Dermis microvascular lymphatic vessel endothelial cell (primary cell): ENCODE measurements around the gene LBH. TPM values are rescaled to one million over a fixed set of nuclear protein-coding genes. Genes with fewer than 3 reads are reported as not detected.
A peak's percentile ranks its signal among the peaks of the same experiment; 100 is the strongest.

Source experiments
- DNase-seq, 2 donors: peaks; one replicate each; pipeline versions ENCODE4 v3.0.0 to v3.0.0-alpha.2; 2010; ENCODE audit warnings: low read depth in 2 of 2
- total RNA-seq: library from RNA; depleted of rRNA; stranded (reverse); fragments of >200 nt; gene quantifications from 2 replicates; pipeline ENCODE4 v1.2.1, GENCODE V29; 2014

Gene LBH
- total RNA-seq, 1 donor from 2014 or later, result 52.0 TPM

DNA sequence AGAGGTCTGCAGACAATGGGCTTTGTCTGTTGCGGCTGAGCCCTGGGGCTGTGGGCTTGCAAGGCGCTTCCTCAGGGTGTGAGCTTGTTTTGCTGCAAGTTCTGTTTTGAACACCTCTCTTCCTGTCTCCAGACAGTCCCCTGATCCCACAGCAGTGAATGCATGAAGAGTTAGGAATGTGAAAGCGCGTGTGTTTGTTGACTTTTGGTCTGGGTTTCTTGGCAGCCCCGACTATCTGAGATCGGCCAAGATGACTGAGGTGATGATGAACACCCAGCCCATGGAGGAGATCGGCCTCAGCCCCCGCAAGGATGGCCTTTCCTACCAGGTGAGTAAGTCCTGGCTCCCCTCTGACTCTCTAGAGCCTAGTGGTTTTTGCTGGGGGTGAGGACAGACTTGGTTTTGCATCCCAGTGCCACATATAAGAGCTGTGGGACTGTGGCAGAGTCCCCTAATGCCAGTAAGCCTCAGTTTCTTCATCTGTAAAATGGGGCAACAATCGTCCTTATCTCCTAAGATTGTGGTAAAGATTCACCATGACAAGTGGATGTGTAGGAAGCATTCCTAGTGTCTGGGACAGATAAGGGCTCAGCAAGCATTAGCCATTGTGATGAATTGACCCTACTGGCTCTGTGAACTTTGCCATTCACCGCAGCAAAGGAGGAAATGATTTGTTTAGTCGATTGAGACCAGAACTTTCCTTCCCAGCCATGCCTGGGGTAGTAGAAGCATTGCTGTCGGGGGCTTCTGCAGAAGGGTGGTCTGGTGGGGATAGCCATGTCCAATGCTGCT lies 3.0 kb downstream of the LBH start:
- DNase-seq, result peak in 1 of 2 donors; percentile 85

- peak in 1 of 2 donors; percentile 45 for DNase-seq
These were observed 3.8 kb downstream of the LBH start for GRCh38 chr2:30235008-30235655.

DNA sequence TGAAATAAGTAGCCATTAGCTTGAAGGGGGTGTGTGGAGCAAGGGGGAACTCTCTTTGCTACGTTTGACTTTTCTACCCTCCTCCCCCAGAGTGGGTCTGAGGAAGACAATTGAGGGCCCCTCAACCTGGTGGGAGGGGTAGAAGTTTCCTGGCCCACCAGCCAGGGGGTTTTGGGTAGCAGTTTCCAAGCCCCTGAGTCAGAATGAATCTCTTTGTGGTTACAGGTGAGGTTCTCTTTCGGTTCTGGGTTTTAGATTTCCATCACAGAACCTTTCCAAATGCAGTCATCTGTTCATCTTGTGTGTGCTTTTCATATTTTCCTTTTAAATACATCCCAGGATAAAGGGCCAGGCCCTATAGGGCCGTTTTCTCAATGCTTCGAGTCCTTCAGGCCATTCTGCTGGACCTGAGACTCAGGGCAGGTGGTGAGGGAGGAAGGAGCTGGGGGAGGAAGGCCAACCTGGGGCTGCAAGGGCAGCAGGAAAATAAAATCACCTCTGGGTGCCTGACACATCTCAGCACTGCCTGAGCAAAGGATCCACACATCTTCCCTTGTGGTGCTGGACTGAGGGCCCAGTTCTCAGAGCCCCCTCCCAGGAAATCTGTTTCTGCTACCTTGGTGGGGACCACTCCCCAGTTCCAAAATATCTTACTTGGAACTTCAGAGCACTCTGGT lies 4.7 kb downstream of the LBH start:
- no peak for DNase-seq

DNA sequence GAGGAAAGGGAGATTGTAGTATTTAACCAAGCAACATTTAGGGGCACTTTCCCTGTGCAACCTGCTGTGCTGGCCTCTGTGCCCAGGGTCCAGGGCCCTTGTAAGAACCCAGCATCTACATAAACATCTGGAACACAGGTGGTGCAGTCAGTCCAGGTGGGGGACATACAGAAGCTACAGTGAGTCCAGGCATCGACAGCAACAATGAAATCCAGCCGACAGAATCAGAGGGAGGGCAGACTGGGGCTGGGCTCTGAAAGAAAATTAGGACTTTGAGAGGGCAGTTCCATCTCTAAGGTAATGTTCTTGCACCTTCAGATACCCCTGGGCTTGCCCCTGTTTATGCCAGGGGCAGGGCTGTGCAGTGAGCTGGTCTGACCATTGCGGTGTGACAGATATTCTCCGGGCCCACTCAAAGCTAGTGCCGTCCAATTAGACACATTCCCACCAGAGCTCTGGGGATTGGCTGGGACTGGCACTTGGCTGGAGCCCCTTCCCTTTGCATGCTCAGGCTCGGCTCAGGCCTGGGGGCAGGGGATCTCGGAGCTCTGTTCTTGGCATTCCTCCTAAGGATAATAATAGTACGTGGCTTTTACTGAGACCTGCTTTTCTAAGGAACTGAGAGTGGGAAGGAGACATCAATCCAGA lies 5.4 kb downstream of the LBH start:
- DNase-seq, result no peak

DNA sequence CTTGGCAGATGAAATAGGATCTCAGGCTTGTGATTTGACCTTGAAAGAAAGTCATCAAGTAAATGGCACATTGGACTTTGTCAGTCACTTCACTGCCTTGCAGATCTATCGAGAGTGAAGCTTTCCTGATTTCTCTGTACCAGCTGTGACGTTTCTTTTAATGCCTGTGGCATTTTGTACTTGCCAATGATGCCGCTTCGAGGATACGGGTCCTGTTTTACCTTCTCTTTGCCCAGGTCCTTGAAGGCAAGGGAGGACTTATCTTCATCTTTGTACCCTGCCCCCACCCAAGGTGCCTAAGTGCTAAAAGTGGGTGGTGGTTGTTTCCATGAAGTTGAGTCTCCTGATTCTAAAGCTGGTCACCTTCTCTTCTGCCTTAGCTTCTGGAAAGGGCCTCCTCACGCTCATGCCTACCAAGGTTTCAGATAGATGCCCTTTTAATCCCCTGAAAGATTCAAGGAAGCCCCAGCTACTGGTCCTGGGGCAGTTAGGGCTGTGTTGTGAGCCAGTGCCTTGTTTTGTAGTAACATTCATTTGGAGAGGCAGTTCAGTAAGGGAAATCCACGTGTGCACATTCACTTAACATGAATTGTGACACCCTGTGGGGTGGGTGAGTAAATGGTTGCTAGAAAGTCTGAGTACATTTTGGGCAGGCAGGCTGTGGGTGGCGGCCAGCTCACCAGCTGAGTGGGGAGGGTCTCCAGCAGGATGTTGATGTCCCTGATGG lies 6.1 kb downstream of the LBH start:
- no peak for DNase-seq

GRCh38 chr2:30237966-30238800 lies 6.8 kb downstream of the LBH start:
- no peak for DNase-seq

DNA sequence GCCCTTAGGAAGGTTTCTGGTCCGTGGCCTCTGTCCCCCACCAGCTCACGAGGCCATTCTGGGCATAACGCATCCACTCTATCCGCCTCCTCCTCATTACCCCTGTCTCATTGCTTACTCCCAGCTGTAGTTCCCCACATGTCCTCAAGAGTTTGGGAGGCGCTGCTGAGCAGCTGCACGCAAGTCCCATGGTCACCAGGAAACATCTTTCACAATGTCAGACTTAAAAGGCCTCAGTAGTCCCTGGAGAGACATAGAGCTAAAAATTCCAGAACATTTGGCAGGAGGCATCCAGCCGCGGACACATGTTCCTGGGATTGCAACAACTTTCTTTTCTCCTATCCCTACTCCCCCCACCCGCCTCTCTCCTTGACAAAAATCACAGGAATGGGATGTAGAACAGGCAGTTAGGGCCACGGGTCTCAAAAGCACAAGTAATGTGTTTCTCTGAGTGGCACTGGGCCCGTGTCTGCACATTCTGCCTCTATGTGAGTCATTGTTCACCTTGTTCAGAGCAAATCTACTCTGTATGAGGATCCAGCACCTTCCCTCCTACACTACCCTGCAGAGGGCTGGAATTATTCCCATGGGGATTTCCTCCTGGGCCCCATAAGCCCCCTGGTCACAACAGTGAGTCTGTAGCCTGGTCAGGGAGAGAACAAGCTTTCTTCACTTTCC lies 8.1 kb downstream of the LBH start:
- DNase-seq, result peak; percentile 50 to 56

DNA sequence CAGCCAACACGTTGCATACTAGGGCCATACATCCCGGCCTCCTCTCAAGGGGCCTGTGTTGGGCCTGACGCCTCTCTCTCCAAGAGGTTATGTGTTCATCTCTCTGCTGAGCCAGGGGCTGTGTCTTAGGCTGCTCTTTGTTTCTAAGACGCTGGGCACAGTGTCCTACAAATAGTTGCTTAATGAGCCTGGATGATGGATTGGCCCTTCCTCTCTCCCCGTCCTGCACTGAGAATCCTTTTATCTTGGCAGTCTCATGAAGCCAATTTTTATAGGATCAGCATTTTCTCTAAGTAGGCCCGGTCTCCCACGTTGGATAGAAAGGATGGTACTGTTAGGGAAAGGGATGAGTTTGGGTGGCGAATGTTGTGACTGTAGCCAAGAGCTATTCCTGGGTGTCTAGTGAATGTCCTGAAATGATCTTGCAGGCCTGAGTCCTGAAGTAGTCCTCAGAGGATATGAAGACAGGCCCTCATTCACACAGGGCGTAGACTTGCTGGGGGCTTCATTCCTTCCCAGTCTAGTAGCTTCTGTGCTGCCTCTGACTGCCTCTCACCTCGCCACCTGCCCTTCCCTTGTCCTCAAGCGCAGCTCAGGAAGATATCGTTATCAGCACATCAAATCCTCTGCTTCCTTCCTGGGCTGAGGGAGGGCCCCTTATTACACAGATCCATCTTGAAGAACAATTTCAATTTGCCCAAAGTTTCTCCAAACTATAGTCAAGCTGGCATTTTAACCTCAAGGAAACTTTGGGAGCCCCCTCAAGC lies 8.8 kb downstream of the LBH start:
- no peak for DNase-seq

GRCh38 chr2:30243231-30243630 lies 11.9 kb downstream of the LBH start:
- no peak for DNase-seq

DNA sequence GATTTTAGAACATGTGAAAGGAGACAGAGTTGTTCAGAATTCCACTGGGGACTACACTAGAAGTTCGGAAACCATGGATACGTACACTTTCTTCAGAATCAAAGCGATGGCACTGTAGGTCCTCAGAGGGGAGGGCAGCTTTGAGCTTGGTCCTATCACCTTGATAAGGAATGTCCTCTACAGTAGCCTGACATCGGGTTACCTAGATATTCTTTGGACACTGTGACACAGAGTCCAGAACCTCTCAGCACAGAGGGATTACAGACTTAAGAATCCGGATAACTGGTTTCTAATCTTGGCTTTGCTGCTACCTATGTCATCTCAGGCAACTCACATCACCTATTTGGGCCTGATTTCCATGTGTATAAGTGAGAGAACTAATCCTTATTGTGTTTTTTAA lies 14.0 kb downstream of the LBH start:
- DNase-seq, result no peak

- no peak for DNase-seq
These were observed 17.5 kb downstream of the LBH start for GRCh38 chr2:30248791-30249190.

GRCh38 chr2:30249354-30249753 lies 18.0 kb downstream of the LBH start:
- DNase-seq, result peak in 1 of 2 donors; percentile 23

DNA sequence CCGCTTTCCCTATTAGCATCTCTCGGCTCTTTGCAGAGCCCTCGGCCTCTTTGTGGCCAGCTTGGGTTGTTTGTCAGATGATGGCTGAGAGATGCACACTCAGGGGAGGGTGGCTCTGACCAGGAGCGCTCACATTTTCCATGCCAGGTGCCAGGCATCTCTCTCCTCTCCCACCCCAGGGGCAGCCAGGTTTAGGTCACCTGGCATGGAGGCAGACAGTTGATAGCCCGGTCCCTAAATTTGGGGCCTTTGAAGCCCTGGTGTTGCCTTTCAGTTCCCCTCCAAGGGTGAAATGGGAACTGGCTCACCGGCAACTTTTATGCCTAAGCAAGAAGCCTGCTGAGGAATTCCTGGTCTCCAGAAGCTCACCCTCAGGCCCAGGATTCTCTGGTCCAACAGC lies 19.1 kb downstream of the LBH start:
- DNase-seq, result no peak

DNA sequence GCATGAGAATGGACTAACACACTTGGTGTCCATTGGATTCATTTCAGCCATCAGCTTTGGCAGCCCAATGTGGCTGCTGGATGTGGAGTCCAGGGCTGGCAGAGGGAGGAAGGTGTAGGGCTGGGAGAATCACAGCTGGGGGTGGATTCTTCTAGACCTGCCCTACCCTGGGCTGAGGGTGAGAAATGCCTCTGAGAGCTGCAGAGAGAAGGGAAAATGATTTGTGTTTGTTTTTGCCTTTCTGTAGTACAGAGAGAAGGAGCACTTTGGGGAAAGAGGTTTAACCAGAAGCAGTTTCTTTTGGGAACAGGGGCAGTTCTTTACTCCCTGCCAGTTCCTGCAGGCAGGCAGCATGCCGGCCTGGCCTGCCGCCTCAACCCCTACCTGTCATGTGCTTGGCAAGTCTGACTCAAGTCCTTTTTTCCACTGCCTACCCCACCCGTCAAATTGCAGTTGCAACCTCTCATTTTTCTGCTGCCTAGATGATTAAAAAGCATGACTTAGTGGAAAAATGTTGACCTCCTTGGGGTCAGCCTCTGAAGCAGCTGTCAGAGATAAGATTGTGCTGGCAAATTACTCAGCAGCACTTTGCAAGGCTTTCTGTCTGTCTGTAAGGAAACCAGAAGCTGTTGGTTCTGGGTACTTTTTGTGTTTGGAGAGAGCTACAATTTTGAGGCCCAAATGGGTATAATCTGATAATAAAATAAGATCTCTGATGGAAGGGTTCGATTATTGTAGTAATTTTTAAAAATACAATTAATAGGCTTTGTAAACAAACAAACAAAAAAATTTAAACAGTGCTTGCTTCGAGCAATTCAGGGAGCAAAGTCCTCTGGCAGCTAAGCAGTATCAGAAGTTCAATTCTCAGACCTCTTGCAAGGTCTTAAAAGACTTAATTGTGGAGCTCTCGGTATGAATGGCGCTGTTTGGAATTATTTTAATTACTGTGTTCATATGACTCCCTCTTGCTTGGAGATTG lies 21.7 kb downstream of the LBH start:
- DNase-seq, result peak; percentile 48 to 93

- no peak for DNase-seq
These were observed 22.7 kb downstream of the LBH start for GRCh38 chr2:30253873-30254684.

- no peak for DNase-seq
These were observed 23.3 kb downstream of the LBH start for GRCh38 chr2:30254685-30255001.

DNA sequence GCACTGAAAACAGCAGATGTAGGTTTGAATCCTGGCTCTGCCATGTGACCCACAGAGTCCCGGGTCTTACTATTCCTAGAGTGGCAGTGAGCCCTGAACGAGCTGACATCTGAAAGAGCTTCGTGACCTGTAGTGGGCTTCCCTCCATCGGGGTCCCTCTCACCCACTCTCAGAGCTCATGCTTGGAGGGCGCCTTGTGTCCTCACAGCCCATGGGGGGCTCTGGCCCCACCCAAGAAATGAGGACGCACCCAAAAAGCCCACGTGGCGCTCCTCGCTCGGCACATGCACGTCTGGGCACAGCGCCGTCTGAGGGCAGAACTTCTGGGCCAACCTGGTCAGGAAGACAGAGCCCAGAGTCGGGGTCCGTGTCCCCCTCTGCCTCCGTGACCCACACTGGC lies 23.7 kb downstream of the LBH start:
- DNase-seq, result no peak
